Panc1 (cell line): ENCODE data around the gene PDE3A. TPM values are rescaled to one million over a fixed set of nuclear protein-coding genes. Genes with fewer than 3 reads are reported as not detected.

Experiments
- ATAC-seq: fragments of 200-7000 bp; cut with Tn5 transposase; 2 replicates; pipeline ENCODE4 v1.9.1; 2020; ENCODE audit warnings: mild to moderate bottlenecking, moderate library complexity
- BruUV-seq: library from RNA; stranded (reverse); fragments of 400-500 nt; replicated peaks from 2 replicates; lab custom pipeline; 2021; lab: Mats Ljungman, UMichigan
- CTCF ChIA-PET: fragments of 300-600 bp; sonication (Branson Sonifier 250); formaldehyde crosslinking; loops from one replicate; lab custom pipeline; 2022; ENCODE audit warnings: antibody characterized with exemption; lab: Charles Lee
- POLR2A ChIA-PET: fragments of 300-600 bp; sonication (Branson Sonifier 250); formaldehyde crosslinking; loops from one replicate; lab custom pipeline; 2022; ENCODE audit warnings: antibody characterized with exemption; lab: Charles Lee
- DNase-seq: peaks from one replicate; pipeline ENCODE4 v3.0.0-alpha.2; 2010; ENCODE audit warnings: low read depth, low spot score
- H3K27ac ChIP-seq: 2 replicates; pipeline ENCODE4 v1.5.1; 2011; ENCODE audit warnings: mild to moderate bottlenecking, low read length, inconsistent platforms
- H3K27me3 ChIP-seq: fragments of 200-500 bp; sonication (Bioruptor generic); 2 replicates; pipeline ENCODE4 v1.6.0; 2014; ENCODE audit warnings: low read length, inconsistent platforms; ENCODE audit not compliant: control insufficient read depth, insufficient read depth
- H3K36me3 ChIP-seq: fragments of 200-500 bp; sonication (Bioruptor generic); 2 replicates; pipeline ENCODE4 v1.5.1; 2014; ENCODE audit warnings: inconsistent platforms, mild to moderate bottlenecking, low read length, moderate library complexity; ENCODE audit not compliant: control insufficient read depth, insufficient read depth
- H3K4me1 ChIP-seq: 2 replicates; pipeline ENCODE4 v1.5.1; 2011; ENCODE audit warnings: inconsistent platforms, mild to moderate bottlenecking, low read length, moderate library complexity; ENCODE audit not compliant: control insufficient read depth, insufficient read depth
- H3K4me3 ChIP-seq, 2 experiments: 2 replicates each; pipeline ENCODE4 v1.5.1; 2011 to 2012; ENCODE audit warnings: low read depth in 2 of 2, low read length in 2 of 2, mild to moderate bottlenecking in 2 of 2, inconsistent platforms in 1 of 2, moderate library complexity in 1 of 2
- H3K9me3 ChIP-seq: fragments of 200-500 bp; sonication (Bioruptor generic); 2 replicates; pipeline ENCODE4 v1.5.1; 2014; ENCODE audit warnings: low read depth, mild to moderate bottlenecking, inconsistent platforms, low read length, moderate library complexity; ENCODE audit not compliant: control insufficient read depth, insufficient read depth
- CTCF ChIP-seq: fragments of 450-650 bp; IDR thresholded peaks from 2 replicates; pipeline ENCODE4 v1.5.1; 2017; ENCODE audit warnings: mild to moderate bottlenecking
- POLR2AphosphoS5 ChIP-seq: IDR thresholded peaks from 2 replicates; pipeline ENCODE4 v1.6.1; 2012; ENCODE audit warnings: mild to moderate bottlenecking, low read depth, low read length, moderate library complexity
- SIN3A ChIP-seq: IDR thresholded peaks from 2 replicates; pipeline ENCODE4 v1.6.1; 2012; ENCODE audit warnings: low read depth, mild to moderate bottlenecking, low read length, moderate library complexity, borderline replicate concordance; ENCODE audit not compliant: insufficient read depth
- TCF7L2 ChIP-seq: IDR thresholded peaks from 2 replicates; pipeline ENCODE4 v1.6.1; 2011; ENCODE audit warnings: mild to moderate bottlenecking, low read depth, low read length, inconsistent platforms
- in situ Hi-C: cut with HindIII; loops from 2 replicates; pipeline ENCODE4 v1.10.0; 2016; ENCODE audit warnings: low sequenced_read_pairs, low pct_unique_long_range_greater_than_20kb
- intact Hi-C: fragments of 100-400 bp; cut with micrococcal nuclease; formaldehyde crosslinking; loops from one replicate; pipeline ENCODE4 v1.10.0; 2022; ENCODE audit not compliant: unreplicated experiment
- total RNA-seq: library from RNA; stranded (reverse); gene quantifications from one replicate; pipeline ENCODE4 v1.2.1, GENCODE V29; 2021; ENCODE audit not compliant: unreplicated experiment
- TF ChIP-seq, protein P1 (sequence below), 2 experiments: IDR thresholded peaks; 2 replicates each; pipeline ENCODE4 v1.6.1; 2011 to 2012; ENCODE audit warnings: low read depth in 2 of 2, control low read depth in 1 of 2, low read length in 1 of 2, mild to moderate bottlenecking in 1 of 2, moderate library complexity in 1 of 2; ENCODE audit not compliant: insufficient read depth in 1 of 2

PDE3A gene
- total RNA-seq, 1 experiment from 2014 or later, result 0.03 TPM

GRCh38 chr12:20370014-20370386 lies 1.7 kb downstream of the PDE3A start:
- Histone ChIP-seq H3K27me3 (no peaks in the 10 kb centered on the region), H3K4me1 (no peaks in the 10 kb centered on the region), H3K4me3 (peak overlapping the region in 1 of 2 experiments; percentile 45; a peak in 1 of 4 replicates), H3K36me3 (no peaks in the 10 kb centered on the region), H3K9me3 (no peaks in the 10 kb centered on the region), H3K27ac (no peak overlapping the region)
- ATAC-seq, result no peak
- in situ Hi-C loops (no loop called here), intact Hi-C loops (loop anchor here (10.0 kb wide), 1 partner anchor 625 kb away; no protein-coding TSS in a partner anchor)
- TF ChIP-seq, protein P1, sequence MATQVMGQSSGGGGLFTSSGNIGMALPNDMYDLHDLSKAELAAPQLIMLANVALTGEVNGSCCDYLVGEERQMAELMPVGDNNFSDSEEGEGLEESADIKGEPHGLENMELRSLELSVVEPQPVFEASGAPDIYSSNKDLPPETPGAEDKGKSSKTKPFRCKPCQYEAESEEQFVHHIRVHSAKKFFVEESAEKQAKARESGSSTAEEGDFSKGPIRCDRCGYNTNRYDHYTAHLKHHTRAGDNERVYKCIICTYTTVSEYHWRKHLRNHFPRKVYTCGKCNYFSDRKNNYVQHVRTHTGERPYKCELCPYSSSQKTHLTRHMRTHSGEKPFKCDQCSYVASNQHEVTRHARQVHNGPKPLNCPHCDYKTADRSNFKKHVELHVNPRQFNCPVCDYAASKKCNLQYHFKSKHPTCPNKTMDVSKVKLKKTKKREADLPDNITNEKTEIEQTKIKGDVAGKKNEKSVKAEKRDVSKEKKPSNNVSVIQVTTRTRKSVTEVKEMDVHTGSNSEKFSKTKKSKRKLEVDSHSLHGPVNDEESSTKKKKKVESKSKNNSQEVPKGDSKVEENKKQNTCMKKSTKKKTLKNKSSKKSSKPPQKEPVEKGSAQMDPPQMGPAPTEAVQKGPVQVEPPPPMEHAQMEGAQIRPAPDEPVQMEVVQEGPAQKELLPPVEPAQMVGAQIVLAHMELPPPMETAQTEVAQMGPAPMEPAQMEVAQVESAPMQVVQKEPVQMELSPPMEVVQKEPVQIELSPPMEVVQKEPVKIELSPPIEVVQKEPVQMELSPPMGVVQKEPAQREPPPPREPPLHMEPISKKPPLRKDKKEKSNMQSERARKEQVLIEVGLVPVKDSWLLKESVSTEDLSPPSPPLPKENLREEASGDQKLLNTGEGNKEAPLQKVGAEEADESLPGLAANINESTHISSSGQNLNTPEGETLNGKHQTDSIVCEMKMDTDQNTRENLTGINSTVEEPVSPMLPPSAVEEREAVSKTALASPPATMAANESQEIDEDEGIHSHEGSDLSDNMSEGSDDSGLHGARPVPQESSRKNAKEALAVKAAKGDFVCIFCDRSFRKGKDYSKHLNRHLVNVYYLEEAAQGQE (IDR thresholded peaks at IDR 0.05; ENCODE audit: insufficient read depth in 1 of 2, low read depth in 2 of 2, low read length in 1 of 2), result no peak
- TF ChIP-seq CTCF (no peak), SIN3A (no peak), POLR2AphosphoS5 (no peak), TCF7L2 (no peak)
- BruUV-seq, result no TSS peak
- DNase-seq, result no peak
- ChIA-PET POLR2A (no interaction called here), CTCF (no interaction called here)

DNA sequence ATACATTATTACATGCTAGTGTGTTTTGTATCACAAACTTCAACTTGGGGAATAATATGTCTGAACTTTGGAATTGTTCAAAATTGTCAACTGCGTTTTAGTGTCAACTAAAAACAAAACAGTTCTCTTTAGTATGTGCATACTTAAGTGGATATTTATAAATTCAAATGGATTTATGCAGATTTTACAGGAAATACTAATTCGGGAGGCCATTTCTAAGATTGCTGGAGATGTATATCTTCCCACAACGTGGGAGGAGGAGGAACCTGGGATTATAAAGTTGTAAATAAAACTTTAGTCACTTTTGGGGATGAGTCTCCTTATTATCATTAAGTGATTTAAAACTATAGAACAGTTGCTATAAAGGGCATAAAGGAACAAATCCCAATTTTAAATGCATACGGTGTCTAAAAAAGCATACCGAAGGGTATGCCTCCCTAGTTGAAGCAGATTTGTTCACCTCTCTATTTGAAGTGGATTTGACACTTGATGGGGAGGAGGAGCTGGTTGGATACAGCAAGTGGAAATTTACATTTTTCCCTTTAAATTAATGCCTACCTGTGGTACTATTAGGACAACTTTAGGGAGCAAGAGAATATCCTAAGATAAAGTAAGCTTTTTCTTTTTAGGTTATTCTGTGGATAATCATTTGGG lies 2.7 kb downstream of the PDE3A start:
- intact Hi-C loops, result loop anchor here (10.0 kb wide), 1 partner anchor 626 kb away; no protein-coding TSS in a partner anchor
- DNase-seq (no peak), ATAC-seq (no peak)
- Histone ChIP-seq H3K36me3 (no peaks in the 10 kb centered on the region), H3K27me3 (no peaks in the 10 kb centered on the region), H3K4me3 (no peak overlapping the region), H3K9me3 (no peaks in the 10 kb centered on the region), H3K4me1 (no peaks in the 10 kb centered on the region), H3K27ac (no peak overlapping the region)
- CTCF ChIA-PET, result no interaction called here
- no peak for TF ChIP-seq POLR2AphosphoS5
- no peak for TF ChIP-seq CTCF
- no peak for TF ChIP-seq TCF7L2
- TF ChIP-seq, protein P1 (IDR thresholded peaks at IDR 0.05; ENCODE audit: insufficient read depth in 1 of 2, low read depth in 2 of 2, low read length in 1 of 2), result no peak
- no peak for TF ChIP-seq SIN3A
- BruUV-seq, result no TSS peak
- POLR2A ChIA-PET, result no interaction called here
- in situ Hi-C loops, result no loop called here
